T-helper 2 cell treated with Interferon-gamma antibody and Interleukin-4, amounts not matched to agents 100 ng/mL and 5 ng/mL, for 36 hours (primary cell): ENCODE measurements around the gene NPAS3. TPM values are rescaled to one million over a fixed set of nuclear protein-coding genes. Genes with fewer than 3 reads are reported as not detected.

Experiments used
- intact Hi-C: fragments of 100-400 bp; cut with micrococcal nuclease; formaldehyde crosslinking; loops from one replicate; pipeline ENCODE4 v1.15.1; 2023
- total RNA-seq: library from RNA; stranded (reverse); gene quantifications from 2 replicates; pipeline ENCODE4 v1.2.3, GENCODE V29; 2022

The NPAS3 gene
- total RNA-seq, 1 donor from 2014 or later: not detected

GRCh38 chr14:33734387-33734786, 795.7 kb downstream of the NPAS3 start:
- intact Hi-C loops: no loop called here

GRCh38 chr14:33736299-33736825, 797.7 kb downstream of the NPAS3 start:
- intact Hi-C loops: no loop called here

GRCh38 chr14:33736979-33737378, 798.3 kb downstream of the NPAS3 start:
- intact Hi-C loops: no loop called here

- intact Hi-C loops: no loop called here
Measured at GRCh38 chr14:33737446-33737845, 798.8 kb downstream of the NPAS3 start.

- intact Hi-C loops: no loop called here
Measured at GRCh38 chr14:33738029-33738428, 799.4 kb downstream of the NPAS3 start.

GRCh38 chr14:33738491-33738890, 799.8 kb downstream of the NPAS3 start:
- intact Hi-C loops: no loop called here

GRCh38 chr14:33740531-33740930, 801.9 kb downstream of the NPAS3 start:
- intact Hi-C loops: no loop called here

- intact Hi-C loops: no loop called here
Measured at GRCh38 chr14:33742166-33742565, 803.5 kb downstream of the NPAS3 start.

GRCh38 chr14:33745163-33745562, 806.5 kb downstream of the NPAS3 start:
- intact Hi-C loops: no loop called here

- intact Hi-C loops: no loop called here
Measured at GRCh38 chr14:33747749-33748148, 809.1 kb downstream of the NPAS3 start.

- intact Hi-C loops: no loop called here
Measured at GRCh38 chr14:33754261-33754660, 815.6 kb downstream of the NPAS3 start.

- intact Hi-C loops: no loop called here
Measured at GRCh38 chr14:33755358-33755757, 816.7 kb downstream of the NPAS3 start.

- intact Hi-C loops: no loop called here
Measured at GRCh38 chr14:33756833-33757232, 818.2 kb downstream of the NPAS3 start.

- intact Hi-C loops: no loop called here
Measured at GRCh38 chr14:33758547-33758946, 819.9 kb downstream of the NPAS3 start.

- intact Hi-C loops: no loop called here
Measured at GRCh38 chr14:33762161-33762851, 823.6 kb downstream of the NPAS3 start.

GRCh38 chr14:33764876-33765650, 826.4 kb downstream of the NPAS3 start:
- intact Hi-C loops: no loop called here

GRCh38 chr14:33767586-33768457, 829.1 kb downstream of the NPAS3 start:
- intact Hi-C loops: no loop called here

GRCh38 chr14:33768458-33768830, 829.8 kb downstream of the NPAS3 start:
- intact Hi-C loops: no loop called here

GRCh38 chr14:33773205-33774030, 834.7 kb downstream of the NPAS3 start:
- intact Hi-C loops: no loop called here

GRCh38 chr14:33774161-33774560, 835.5 kb downstream of the NPAS3 start:
- intact Hi-C loops: no loop called here
